BE2C (cell line): Measurements from ENCODE around the gene RNPEPL1.

Source experiments
- DNase-seq: peaks from one replicate; pipeline ENCODE4 v3.0.0-alpha.2; 2020
- H3K27me3 ChIP-seq: fragments of 250-450 bp; sonication (Bioruptor Pico); 2 replicates; pipeline ENCODE4 v1.5.1; 2020; ENCODE audit warnings: mild to moderate bottlenecking
- H3K36me3 ChIP-seq: fragments of 250-450 bp; sonication (Bioruptor Pico); 2 replicates; pipeline ENCODE4 v1.5.1; 2020; ENCODE audit warnings: mild to moderate bottlenecking
- H3K4me1 ChIP-seq: fragments of 250-450 bp; sonication (Bioruptor Pico); 2 replicates; pipeline ENCODE4 v1.5.1; 2020
- H3K4me3 ChIP-seq: 2 replicates; pipeline ENCODE4 v1.5.1; 2011; ENCODE audit warnings: low read depth, low read length
- H3K9me3 ChIP-seq: fragments of 250-450 bp; sonication (Bioruptor Pico); 2 replicates; pipeline ENCODE4 v1.5.1; 2020
- CTCF ChIP-seq: IDR thresholded peaks from 2 replicates; pipeline ENCODE4 v1.5.1; 2012; ENCODE audit warnings: mild to moderate bottlenecking, low read depth, low read length

Gene RNPEPL1

GRCh38 chr2:240570531-240571313 lies 2.4 kb downstream of the RNPEPL1 start:
- no peak overlapping the region for H3K4me3 ChIP-seq
- peaks cover 16% of the 10 kb centered on the region for H3K4me1 ChIP-seq
- TF ChIP-seq CTCF = no peak
- H3K9me3 ChIP-seq = no peaks in the 10 kb centered on the region
- H3K36me3 ChIP-seq = peaks cover 10% of the 10 kb centered on the region
- peak; percentile 3 for DNase-seq
- no peaks in the 10 kb centered on the region for H3K27me3 ChIP-seq

GRCh38 chr2:240571314-240571973 lies 3.2 kb downstream of the RNPEPL1 start:
- Histone ChIP-seq H3K4me1 (peaks cover 11% of the 10 kb centered on the region), H3K27me3 (no peaks in the 10 kb centered on the region), H3K9me3 (no peaks in the 10 kb centered on the region), H3K4me3 (no peak overlapping the region), H3K36me3 (peaks cover 10% of the 10 kb centered on the region)
- DNase-seq = peak; percentile 3
- no peak for TF ChIP-seq CTCF

- peak; percentile 8 for DNase-seq
- H3K9me3 ChIP-seq = no peaks in the 10 kb centered on the region
- peaks cover 15% of the 10 kb centered on the region for H3K36me3 ChIP-seq
- TF ChIP-seq CTCF = no peak
- peaks cover 3% of the 10 kb centered on the region; the same call in 1 of the 2 replicates for H3K4me1 ChIP-seq
- no peaks in the 10 kb centered on the region for H3K27me3 ChIP-seq
- no peak overlapping the region for H3K4me3 ChIP-seq
These were observed 4.1 kb downstream of the RNPEPL1 start for GRCh38 chr2:240572141-240573031.

GRCh38 chr2:240573071-240573515 lies 4.8 kb downstream of the RNPEPL1 start:
- no peak for DNase-seq
- no peaks in the 10 kb centered on the region for H3K9me3 ChIP-seq
- H3K36me3 ChIP-seq = peaks cover 20% of the 10 kb centered on the region
- TF ChIP-seq CTCF = no peak
- H3K4me3 ChIP-seq = no peak overlapping the region
- H3K4me1 ChIP-seq = peaks cover 3% of the 10 kb centered on the region; the same call in 1 of the 2 replicates
- H3K27me3 ChIP-seq = no peaks in the 10 kb centered on the region

- H3K9me3 ChIP-seq = no peaks in the 10 kb centered on the region
- TF ChIP-seq CTCF = no peak
- H3K27me3 ChIP-seq = no peaks in the 10 kb centered on the region
- H3K36me3 ChIP-seq = peaks cover 23% of the 10 kb centered on the region
- DNase-seq = peak; percentile 7
- no peak overlapping the region for H3K4me3 ChIP-seq
- H3K4me1 ChIP-seq = peaks cover 3% of the 10 kb centered on the region; the same call in 1 of the 2 replicates
These were observed 5.5 kb downstream of the RNPEPL1 start for GRCh38 chr2:240573516-240574385.
